Endodermal cell (in vitro differentiated cells): ENCODE results near the gene PTPRN2. TPM values are rescaled to one million over a fixed set of nuclear protein-coding genes. Genes with fewer than 3 reads are reported as not detected.
"Not testable (repeated sequence)": the region's sequence is repeated elsewhere in the genome, so short reads cannot be mapped to it uniquely, and the experiment has no call there.

Source experiments
- DNase-seq: peaks from one replicate; pipeline ENCODE4 v3.0.0-alpha.2; 2017
- H3K27ac ChIP-seq: 2 replicates; pipeline ENCODE4 v1.5.1; 2013; ENCODE audit warnings: mild to moderate bottlenecking, low read depth, low read length, moderate library complexity
- H3K27me3 ChIP-seq: 2 replicates; pipeline ENCODE4 v1.6.1; 2013; ENCODE audit warnings: mild to moderate bottlenecking, low read length, moderate library complexity; ENCODE audit not compliant: insufficient read depth, control insufficient read depth, poor library complexity, severe bottlenecking
- H3K36me3 ChIP-seq: 2 replicates; pipeline ENCODE4 v1.7.0; 2013; ENCODE audit warnings: mild to moderate bottlenecking, low read length, moderate library complexity; ENCODE audit not compliant: control insufficient read depth, insufficient read depth
- H3K4me1 ChIP-seq: one replicate; pipeline ENCODE4 v1.7.0; 2013; ENCODE audit warnings: low read length; ENCODE audit not compliant: control insufficient read depth, insufficient read depth
- H3K4me3 ChIP-seq: 2 replicates; pipeline ENCODE4 v1.5.1; 2013; ENCODE audit warnings: mild to moderate bottlenecking, low read length, moderate library complexity
- H3K9ac ChIP-seq: 2 replicates; pipeline ENCODE4 v1.6.1; 2013; ENCODE audit warnings: mild to moderate bottlenecking, low read length, moderate library complexity; ENCODE audit not compliant: poor library complexity, severe bottlenecking; ENCODE audit errors: extremely low read depth
- H3K9me3 ChIP-seq: 2 replicates; pipeline ENCODE4 v1.6.1; 2013; ENCODE audit warnings: mild to moderate bottlenecking, low read length, moderate library complexity; ENCODE audit not compliant: control insufficient read depth
- H3K27ac Mint-ChIP-seq: 2 replicates; pipeline ENCODE4 v1.8.0; 2020; ENCODE audit warnings: mixed read lengths
- H3K27me3 Mint-ChIP-seq: 2 replicates; pipeline ENCODE4 v1.8.0; 2021; ENCODE audit warnings: mild to moderate bottlenecking, mixed read lengths; ENCODE audit not compliant: insufficient read depth
- H3K36me3 Mint-ChIP-seq: 2 replicates; pipeline ENCODE4 v1.8.0; 2020; ENCODE audit warnings: low read depth, mixed read lengths
- H3K4me1 Mint-ChIP-seq: 2 replicates; pipeline ENCODE4 v1.8.0; 2020; ENCODE audit warnings: mixed read lengths
- H3K4me3 Mint-ChIP-seq: 2 replicates; pipeline ENCODE4 v1.8.0; 2020; ENCODE audit warnings: mild to moderate bottlenecking, moderate library complexity, mixed read lengths
- H3K9me3 Mint-ChIP-seq: 2 replicates; pipeline ENCODE4 v1.8.0; 2020; ENCODE audit warnings: mild to moderate bottlenecking, mixed read lengths
- WGBS, 2 experiments: methylation state at CpG; one replicate each; pipeline versions ENCODE4 v1.1.5 to v1.1.7; 2013; ENCODE audit warnings: missing lambda C conversion rate in 2 of 2, mixed read lengths in 1 of 2; ENCODE audit not compliant: insufficient coverage in 1 of 2, insufficient read length in 1 of 2; 5-methylcytosine and 5-hydroxymethylcytosine counted together
- total RNA-seq, 2 donors: library from RNA; stranded (reverse); fragmentation: NEBNext Ultra II Directional in 1 of 2; extraction: Animal tissue kit (Norgen Biotek cat#: 25700) in 1 of 2; gene quantifications; 2 replicates in 1 of 2; 3 replicates in 1 of 2; pipeline ENCODE4 v1.2.1, GENCODE V29; 2021
- TF ChIP-seq, protein P1 (sequence below): fragments of 200-600 bp; sonication (generic); conservative IDR thresholded peaks from 2 replicates; pipeline ENCODE4 v1.5.0; 2021; ENCODE audit warnings: antibody characterized with exemption, mild to moderate bottlenecking

Gene PTPRN2
- total RNA-seq, 2 donors from 2014 or later: 0.69 to 1.2 TPM

DNA sequence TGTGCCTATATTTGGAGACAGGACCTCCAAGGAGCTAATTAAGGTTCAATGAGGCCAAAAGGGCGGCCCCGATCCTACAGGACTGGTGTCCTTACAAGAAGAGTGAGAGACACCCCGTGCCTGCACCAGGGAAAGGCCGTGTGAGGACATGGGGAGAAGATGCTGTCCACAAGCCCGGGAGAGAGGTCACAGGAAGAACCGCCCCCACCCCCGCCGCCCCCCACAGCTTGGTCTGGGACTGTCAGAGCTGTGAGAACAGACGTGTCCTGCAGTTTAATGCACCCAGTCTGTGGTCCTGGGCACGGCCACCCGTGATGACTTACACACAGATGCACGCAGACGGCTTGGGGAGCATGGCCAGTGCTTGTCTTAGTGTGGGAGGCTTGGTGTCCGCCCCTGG lies 851.3 kb downstream of the PTPRN2 start:
- H3K9me3 ChIP-seq: peaks cover 47% of the 10 kb centered on the region
- no peaks in the 10 kb centered on the region for H3K27me3 ChIP-seq
- H3K27me3 Mint-ChIP-seq: peaks cover 16% of the 10 kb centered on the region
- H3K9ac ChIP-seq: no peak overlapping the region
- H3K4me1 ChIP-seq: no peaks in the 10 kb centered on the region
- TF ChIP-seq, protein P1, sequence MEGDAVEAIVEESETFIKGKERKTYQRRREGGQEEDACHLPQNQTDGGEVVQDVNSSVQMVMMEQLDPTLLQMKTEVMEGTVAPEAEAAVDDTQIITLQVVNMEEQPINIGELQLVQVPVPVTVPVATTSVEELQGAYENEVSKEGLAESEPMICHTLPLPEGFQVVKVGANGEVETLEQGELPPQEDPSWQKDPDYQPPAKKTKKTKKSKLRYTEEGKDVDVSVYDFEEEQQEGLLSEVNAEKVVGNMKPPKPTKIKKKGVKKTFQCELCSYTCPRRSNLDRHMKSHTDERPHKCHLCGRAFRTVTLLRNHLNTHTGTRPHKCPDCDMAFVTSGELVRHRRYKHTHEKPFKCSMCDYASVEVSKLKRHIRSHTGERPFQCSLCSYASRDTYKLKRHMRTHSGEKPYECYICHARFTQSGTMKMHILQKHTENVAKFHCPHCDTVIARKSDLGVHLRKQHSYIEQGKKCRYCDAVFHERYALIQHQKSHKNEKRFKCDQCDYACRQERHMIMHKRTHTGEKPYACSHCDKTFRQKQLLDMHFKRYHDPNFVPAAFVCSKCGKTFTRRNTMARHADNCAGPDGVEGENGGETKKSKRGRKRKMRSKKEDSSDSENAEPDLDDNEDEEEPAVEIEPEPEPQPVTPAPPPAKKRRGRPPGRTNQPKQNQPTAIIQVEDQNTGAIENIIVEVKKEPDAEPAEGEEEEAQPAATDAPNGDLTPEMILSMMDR: no peak
- H3K27ac ChIP-seq: no peak overlapping the region
- DNase-seq: no peak
- H3K27ac Mint-ChIP-seq: no peak overlapping the region
- no peaks in the 10 kb centered on the region for H3K36me3 Mint-ChIP-seq
- no peaks in the 10 kb centered on the region for H3K9me3 Mint-ChIP-seq
- no peak overlapping the region for H3K4me3 ChIP-seq
- 68 to 79% methylated on average over 6 to 14 of the region's 14 CpGs for WGBS, 2 experiments
- H3K4me3 Mint-ChIP-seq: no peak overlapping the region
- H3K36me3 ChIP-seq: no peaks in the 10 kb centered on the region
- H3K4me1 Mint-ChIP-seq: peaks cover 4% of the 10 kb centered on the region

DNA sequence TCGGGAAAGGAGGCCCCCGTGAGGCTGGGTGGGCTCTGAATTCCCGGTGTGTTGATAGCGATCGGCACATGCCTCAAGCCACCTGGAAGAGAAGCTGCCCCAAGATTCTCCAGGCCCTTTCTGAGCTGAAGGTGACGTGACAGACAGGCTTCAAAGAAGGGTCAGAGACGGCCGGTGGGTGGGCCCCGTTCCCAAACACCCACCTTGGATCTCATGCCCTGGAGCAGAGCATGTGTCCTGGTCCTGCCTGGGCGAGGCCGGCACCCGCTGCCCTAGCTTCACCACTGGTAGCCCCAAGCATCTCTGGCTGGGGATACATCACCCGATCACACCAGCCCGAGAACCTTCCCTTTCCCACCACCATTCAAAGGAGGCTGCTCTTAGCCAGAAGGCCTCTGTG lies 851.8 kb downstream of the PTPRN2 start:
- WGBS, 2 experiments: 87 to 89% methylated on average over 6 to 14 of the region's 14 CpGs
- Mint-ChIP-seq H3K9me3 (no peaks in the 10 kb centered on the region), H3K36me3 (no peaks in the 10 kb centered on the region), H3K27me3 (peaks cover 20% of the 10 kb centered on the region), H3K27ac (no peak overlapping the region), H3K4me1 (peaks cover 4% of the 10 kb centered on the region), H3K4me3 (no peak overlapping the region)
- H3K27me3 ChIP-seq: no peaks in the 10 kb centered on the region
- peaks cover 47% of the 10 kb centered on the region for H3K9me3 ChIP-seq
- no peaks in the 10 kb centered on the region for H3K36me3 ChIP-seq
- no peak overlapping the region for H3K27ac ChIP-seq
- TF ChIP-seq, protein P1: no peak
- H3K4me1 ChIP-seq: no peaks in the 10 kb centered on the region
- no peak for DNase-seq
- H3K4me3 ChIP-seq: no peak overlapping the region
- H3K9ac ChIP-seq: no peak overlapping the region

DNA sequence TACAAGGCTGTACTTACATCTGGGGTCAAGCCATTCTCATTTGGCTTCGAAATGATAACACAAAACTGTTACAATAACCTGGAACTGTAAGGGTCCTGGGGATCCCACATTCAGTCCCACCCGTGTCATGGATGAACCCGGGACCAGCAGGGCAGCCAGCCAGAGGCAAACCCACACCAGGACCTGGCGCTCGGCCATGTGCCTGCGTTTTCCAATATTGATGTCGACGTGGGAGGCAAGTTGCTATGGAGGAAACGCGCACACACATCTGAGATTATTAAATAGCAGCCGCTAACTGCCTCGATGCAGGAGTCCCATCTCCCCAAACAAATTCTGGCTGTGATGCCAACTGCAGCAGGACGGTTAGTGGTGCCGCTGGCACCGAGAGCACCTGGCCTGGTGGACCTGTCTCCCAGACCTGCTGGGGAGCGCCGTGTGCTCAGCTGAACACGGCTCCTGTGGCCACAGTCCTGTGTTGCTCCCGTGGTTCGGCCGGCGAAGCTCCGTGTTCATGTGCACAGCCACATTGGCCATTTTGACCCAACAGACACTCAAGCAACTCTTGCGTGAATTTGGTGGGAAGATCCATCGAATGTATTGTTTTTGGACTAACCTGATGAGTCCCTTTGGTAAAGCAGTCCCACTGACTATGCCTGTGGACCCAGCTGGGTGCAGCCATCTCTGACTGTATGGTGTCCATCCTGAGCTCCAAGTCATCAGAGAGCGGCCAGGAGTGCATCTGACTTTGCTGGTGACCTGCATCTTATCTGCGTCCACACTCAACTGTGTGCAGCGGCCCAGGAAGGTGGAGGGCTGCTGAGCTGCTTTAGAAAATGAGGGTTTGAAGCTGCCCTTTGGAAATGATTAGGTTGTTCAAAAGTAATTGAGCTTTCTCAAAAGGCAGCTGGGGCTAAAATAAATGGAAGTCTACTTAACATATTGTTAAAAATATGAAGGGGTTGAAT lies 852.7 kb downstream of the PTPRN2 start:
- Mint-ChIP-seq H3K27ac (no peak overlapping the region), H3K4me1 (peaks cover 4% of the 10 kb centered on the region), H3K27me3 (peaks cover 21% of the 10 kb centered on the region), H3K9me3 (no peaks in the 10 kb centered on the region), H3K36me3 (no peaks in the 10 kb centered on the region), H3K4me3 (no peak overlapping the region)
- Histone ChIP-seq H3K9me3 (peaks cover 41% of the 10 kb centered on the region), H3K4me3 (no peak overlapping the region), H3K27me3 (no peaks in the 10 kb centered on the region), H3K27ac (no peak overlapping the region), H3K9ac (no peak overlapping the region), H3K4me1 (no peaks in the 10 kb centered on the region), H3K36me3 (no peaks in the 10 kb centered on the region)
- 86 to 87% methylated on average over 23 to 28 of the region's 28 CpGs for WGBS, 2 experiments
- TF ChIP-seq, protein P1: no peak
- no peak for DNase-seq

DNA sequence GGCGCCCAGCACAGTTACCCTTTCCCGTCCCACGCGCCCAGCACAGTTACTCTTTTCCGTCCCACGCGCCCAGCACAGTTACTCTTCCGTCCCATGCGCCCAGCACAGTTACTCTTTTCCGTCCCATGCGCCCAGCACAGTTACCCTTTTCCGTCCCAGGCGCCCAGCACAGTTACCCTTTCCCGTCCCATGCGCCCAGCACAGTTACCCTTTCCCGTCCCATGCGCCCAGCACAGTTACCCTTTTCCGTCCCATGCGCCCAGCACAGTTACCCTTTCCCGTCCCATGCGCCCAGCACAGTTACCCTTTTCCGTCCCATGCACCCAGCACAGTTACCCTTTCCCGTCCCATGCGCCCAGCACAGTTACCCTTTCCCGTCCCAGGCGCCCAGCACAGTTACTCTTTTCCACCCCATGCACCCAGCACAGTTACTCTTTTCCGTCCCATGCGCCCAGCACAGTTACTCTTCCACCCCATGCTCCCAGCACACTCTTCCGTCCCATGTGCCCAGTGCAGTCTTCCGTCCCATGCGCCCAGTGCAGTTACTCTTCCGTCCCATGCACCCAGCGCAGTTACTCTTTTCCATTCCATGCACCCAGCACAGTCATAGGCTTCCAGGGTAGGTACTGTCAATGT lies 853.7 kb downstream of the PTPRN2 start:
- not testable (repeated sequence) for H3K9me3 Mint-ChIP-seq, H3K27ac ChIP-seq, H3K9ac ChIP-seq, H3K4me1 Mint-ChIP-seq, H3K4me3 Mint-ChIP-seq, H3K4me3 ChIP-seq, H3K4me1 ChIP-seq, H3K27me3 ChIP-seq, H3K27ac Mint-ChIP-seq, DNase-seq, H3K36me3 ChIP-seq, H3K36me3 Mint-ChIP-seq
- 87 to 91% methylated on average over 14 to 33 of the region's 33 CpGs for WGBS, 2 experiments
- H3K27me3 Mint-ChIP-seq: peaks cover 19% of the 10 kb centered on the region
- H3K9me3 ChIP-seq: peaks cover 39% of the 10 kb centered on the region
